Measurements from ENCODE around the gene EIF2S1. TPM values are rescaled to one million over a fixed set of nuclear protein-coding genes. Genes with fewer than 3 reads are reported as not detected.
"Not testable (repeated sequence)": the region's sequence is repeated elsewhere in the genome, so short reads cannot be mapped to it uniquely, and the experiment has no call there.

Gene EIF2S1
- total and polyA plus RNA-seq, 12 donors = 18.7 to 118 (median 94.3) TPM

DNA sequence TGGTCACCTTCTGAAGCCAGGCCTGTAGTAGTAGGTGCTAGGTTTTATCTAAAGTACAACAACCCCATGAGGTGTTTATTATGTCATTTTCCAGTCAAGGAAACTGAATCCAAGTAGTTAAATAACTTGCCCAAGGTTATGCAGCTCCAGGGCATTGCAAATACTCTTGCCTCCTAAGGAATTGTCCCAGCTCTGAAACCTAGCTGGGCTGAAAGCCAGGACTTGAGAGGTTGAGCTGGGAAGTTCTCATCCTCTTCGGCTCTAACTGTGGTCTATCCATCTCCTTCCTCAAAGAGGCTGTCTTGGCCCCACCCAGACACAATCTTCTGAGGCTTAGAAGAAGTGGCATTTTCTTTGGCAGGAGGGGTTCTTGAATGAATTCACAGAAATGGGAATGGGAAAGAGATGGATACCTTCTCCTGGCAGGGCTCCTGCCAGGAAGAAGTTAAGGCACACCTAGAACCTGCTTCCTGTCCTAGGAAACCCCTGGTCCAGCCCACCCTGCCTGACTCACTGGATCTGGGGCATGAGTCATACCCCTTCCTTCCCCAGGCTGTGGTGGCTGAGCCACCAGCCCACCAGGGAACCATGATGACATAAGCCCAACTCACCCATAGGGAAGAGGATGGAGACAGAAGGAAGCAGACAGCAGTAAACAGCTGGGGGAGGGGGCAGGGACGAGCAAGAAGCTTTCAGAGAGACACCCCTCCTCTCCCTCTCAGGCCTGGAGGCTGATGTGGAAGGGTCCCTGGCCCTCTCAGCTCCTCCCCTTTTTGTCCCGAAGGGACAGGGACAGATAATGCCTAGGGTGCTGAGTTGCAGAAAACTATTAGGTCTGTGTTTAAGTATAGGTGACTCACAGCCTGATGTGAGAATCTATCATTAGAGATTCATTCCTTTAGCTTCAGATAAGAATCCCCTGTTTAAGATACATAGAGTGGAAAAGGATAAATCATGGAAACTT lies 54.0 kb downstream of the EIF2S1 start:
- Histone ChIP-seq H3K27ac (peak overlapping the region in 1 of 10 donors; percentile 14), H3K36me3 (no peaks in the 10 kb centered on the region), H3K4me3 (no peak overlapping the region), H3K27me3 (peaks cover 0 to 23% (median 17%) of the 10 kb centered on the region in 7 donors), H3K9me3 (no peaks in the 10 kb centered on the region), H3K4me1 (peaks cover 0 to 22% (median 8%) of the 10 kb centered on the region in 9 donors)
- 34 to 39% methylated on average over 3 of the region's 3 CpGs for WGBS, 2 donors
- TF ChIP-seq, protein P1, sequence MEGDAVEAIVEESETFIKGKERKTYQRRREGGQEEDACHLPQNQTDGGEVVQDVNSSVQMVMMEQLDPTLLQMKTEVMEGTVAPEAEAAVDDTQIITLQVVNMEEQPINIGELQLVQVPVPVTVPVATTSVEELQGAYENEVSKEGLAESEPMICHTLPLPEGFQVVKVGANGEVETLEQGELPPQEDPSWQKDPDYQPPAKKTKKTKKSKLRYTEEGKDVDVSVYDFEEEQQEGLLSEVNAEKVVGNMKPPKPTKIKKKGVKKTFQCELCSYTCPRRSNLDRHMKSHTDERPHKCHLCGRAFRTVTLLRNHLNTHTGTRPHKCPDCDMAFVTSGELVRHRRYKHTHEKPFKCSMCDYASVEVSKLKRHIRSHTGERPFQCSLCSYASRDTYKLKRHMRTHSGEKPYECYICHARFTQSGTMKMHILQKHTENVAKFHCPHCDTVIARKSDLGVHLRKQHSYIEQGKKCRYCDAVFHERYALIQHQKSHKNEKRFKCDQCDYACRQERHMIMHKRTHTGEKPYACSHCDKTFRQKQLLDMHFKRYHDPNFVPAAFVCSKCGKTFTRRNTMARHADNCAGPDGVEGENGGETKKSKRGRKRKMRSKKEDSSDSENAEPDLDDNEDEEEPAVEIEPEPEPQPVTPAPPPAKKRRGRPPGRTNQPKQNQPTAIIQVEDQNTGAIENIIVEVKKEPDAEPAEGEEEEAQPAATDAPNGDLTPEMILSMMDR (IDR thresholded peaks at IDR 0.05) = no peak
- peak in 6 of 8 donors; percentile 30 to 82 (median 64) for ATAC-seq
- intact Hi-C loops (cut with DNase I) = no loop called here
- no peak for DNase-seq

DNA sequence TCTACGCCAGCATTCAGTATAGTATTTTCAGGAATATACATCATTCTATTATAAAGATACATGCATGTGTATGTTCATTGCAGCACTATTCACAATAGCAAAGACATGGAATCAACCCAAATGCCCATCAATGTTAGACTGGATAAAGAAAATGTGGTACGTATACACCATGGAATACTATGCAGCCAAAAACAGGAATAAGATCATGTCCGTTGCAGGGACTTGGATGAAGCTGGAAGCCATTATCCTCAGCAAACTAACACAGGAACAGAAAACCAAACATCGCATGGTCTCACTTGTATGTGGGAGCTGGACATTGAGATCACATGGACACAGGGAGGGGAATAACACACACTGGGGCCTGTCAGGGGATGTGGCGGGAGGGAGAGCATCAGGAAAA lies 55.5 kb downstream of the EIF2S1 start:
- H3K36me3 ChIP-seq; H3K4me3 ChIP-seq; intact Hi-C loops (cut with DNase I); H3K9me3 ChIP-seq; ATAC-seq; H3K27ac ChIP-seq; DNase-seq: not testable (repeated sequence)
- 90 to 93% methylated on average over 5 of the region's 5 CpGs for WGBS, 2 donors
- Histone ChIP-seq H3K4me1 (peaks cover 0 to 22% (median 8%) of the 10 kb centered on the region in 9 donors), H3K27me3 (peaks cover 0 to 23% (median 17%) of the 10 kb centered on the region in 7 donors)

DNA sequence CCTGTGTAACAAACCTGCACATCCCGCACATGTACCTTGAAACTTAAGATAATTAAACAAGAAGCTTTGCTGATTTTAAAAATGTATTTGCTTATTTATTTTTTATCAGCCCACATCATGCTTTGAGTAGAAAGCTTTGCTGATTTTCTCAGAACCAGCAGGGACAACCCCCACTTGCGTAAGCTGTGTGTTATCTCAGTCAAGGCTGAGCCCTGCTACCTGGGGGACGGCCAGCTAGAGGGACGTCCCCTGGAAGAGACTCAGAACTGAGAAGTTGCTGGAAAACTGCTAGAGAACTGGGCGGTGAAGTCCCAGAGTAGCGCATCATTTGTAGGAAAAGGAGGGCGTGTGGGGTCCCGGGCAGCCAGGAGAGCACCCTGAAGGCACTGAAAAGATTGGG lies 56.0 kb downstream of the EIF2S1 start:
- intact Hi-C loops (cut with DNase I) = no loop called here
- ATAC-seq (no peak), DNase-seq (no peak)
- WGBS, 2 donors = 66 to 73% methylated on average over 8 of the region's 8 CpGs
- peaks cover 0 to 21% (median 14%) of the 10 kb centered on the region in 7 donors for H3K27me3 ChIP-seq
- TF ChIP-seq, protein P1 (IDR thresholded peaks at IDR 0.05) = no peak
- H3K9me3 ChIP-seq = no peaks in the 10 kb centered on the region
- H3K4me1 ChIP-seq = peaks cover 0 to 22% (median 8%) of the 10 kb centered on the region in 9 donors
- H3K27ac ChIP-seq = no peak overlapping the region
- H3K4me3 ChIP-seq = no peak overlapping the region
- H3K36me3 ChIP-seq = no peaks in the 10 kb centered on the region

DNA sequence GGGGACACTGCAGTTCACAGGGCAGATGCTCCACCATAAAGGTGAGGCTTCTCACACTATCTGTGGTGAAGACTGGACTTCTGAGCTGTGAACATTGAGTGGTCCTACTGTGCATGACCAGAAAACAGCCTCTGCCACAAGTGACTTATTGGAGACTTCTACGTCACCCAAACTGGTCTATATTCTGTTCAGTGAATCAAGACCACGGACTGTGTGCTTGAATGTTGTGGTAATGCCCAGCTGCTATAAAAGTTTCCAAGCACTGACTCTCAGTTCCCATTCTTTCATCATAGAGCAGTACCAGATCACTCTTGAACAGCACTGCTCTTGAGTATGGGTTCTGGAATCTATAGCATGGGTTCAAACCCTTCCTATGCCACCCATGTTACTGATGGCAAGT lies 56.7 kb downstream of the EIF2S1 start:
- Histone ChIP-seq H3K27ac (no peak overlapping the region), H3K9me3 (no peaks in the 10 kb centered on the region), H3K4me1 (peaks cover 0 to 19% (median 5%) of the 10 kb centered on the region in 9 donors), H3K36me3 (no peaks in the 10 kb centered on the region), H3K27me3 (peaks cover 0 to 13% (median 8%) of the 10 kb centered on the region in 7 donors), H3K4me3 (no peak overlapping the region)
- no peak for ATAC-seq
- no peak for DNase-seq
- intact Hi-C loops (cut with DNase I) = no loop called here
- 88 to 89% methylated on average over 2 of the region's 2 CpGs for WGBS, 2 donors
- TF ChIP-seq, protein P1 (IDR thresholded peaks at IDR 0.05) = no peak
